HepG2 (cell line): ENCODE data around the gene TFEB. TPM values are rescaled to one million over a fixed set of nuclear protein-coding genes. Genes with fewer than 3 reads are reported as not detected.

Experiments
- AHR ChIP-seq: IDR thresholded peaks from 2 replicates; pipeline ENCODE4 v1.6.1; 2018; ENCODE audit warnings: missing genetic modification reagents, missing compliant biosample characterization
- CBX1 ChIP-seq: IDR thresholded peaks from one replicate; pipeline ENCODE4 v1.6.1; 2016; ENCODE audit warnings: antibody characterized with exemption, low read depth
- DRAP1 ChIP-seq: IDR thresholded peaks from 2 replicates; pipeline ENCODE4 v1.6.1; 2016; ENCODE audit warnings: missing genetic modification reagents, missing compliant biosample characterization
- GZF1 ChIP-seq: sonication (generic); formaldehyde crosslinking; IDR thresholded peaks from 2 replicates; pipeline ENCODE4 v1.5.1; 2020; ENCODE audit warnings: mild to moderate bottlenecking, missing genetic modification reagents
- HIVEP1 ChIP-seq: sonication (generic); formaldehyde crosslinking; IDR thresholded peaks from 2 replicates; pipeline ENCODE4 v1.4.0; 2020; ENCODE audit warnings: mild to moderate bottlenecking, missing genetic modification reagents
- KLF15 ChIP-seq: sonication (generic); formaldehyde crosslinking; IDR thresholded peaks from 2 replicates; pipeline ENCODE4 v1.8.1; 2023; ENCODE audit warnings: borderline replicate concordance, mild to moderate bottlenecking, inconsistent platforms, missing genetic modification reagents, mixed read lengths
- LCORL ChIP-seq, 2 experiments: fragments of 450-650 bp in 1 of 2; sonication (generic) in 1 of 2; formaldehyde crosslinking in 1 of 2; IDR thresholded peaks; 2 replicates each; pipeline versions ENCODE4 v1.5.0 to v1.6.1; 2017 to 2020; ENCODE audit warnings: antibody characterized with exemption in 1 of 2, missing genetic modification reagents in 1 of 2
- PRDM4 ChIP-seq: sonication (generic); formaldehyde crosslinking; IDR thresholded peaks from 2 replicates; pipeline ENCODE4 v1.9.0; 2021; ENCODE audit warnings: missing genetic modification reagents, borderline replicate concordance
- PRMT3 ChIP-seq: sonication (generic); formaldehyde crosslinking; IDR thresholded peaks from 2 replicates; pipeline ENCODE4 v1.8.1; 2022; ENCODE audit warnings: low read depth, mild to moderate bottlenecking, moderate library complexity, missing genetic modification reagents, borderline replicate concordance
- RFX3 ChIP-seq: IDR thresholded peaks from 2 replicates; pipeline ENCODE4 v1.6.1; 2016; ENCODE audit warnings: missing biosample characterization, missing genetic modification reagents
- SP2 ChIP-seq: sonication (generic); formaldehyde crosslinking; IDR thresholded peaks from 2 replicates; pipeline ENCODE4 v1.5.1; 2020; ENCODE audit warnings: mild to moderate bottlenecking, missing genetic modification reagents
- SRY ChIP-seq: sonication (generic); formaldehyde crosslinking; IDR thresholded peaks from 2 replicates; pipeline ENCODE4 v1.8.0; 2022; ENCODE audit warnings: mild to moderate bottlenecking, missing genetic modification reagents
- ZBTB38 ChIP-seq: sonication (generic); formaldehyde crosslinking; IDR thresholded peaks from 2 replicates; pipeline ENCODE4 v1.5.1; 2020; ENCODE audit warnings: mild to moderate bottlenecking, missing genetic modification reagents
- ZMYM3 ChIP-seq: sonication (generic); formaldehyde crosslinking; IDR thresholded peaks from 2 replicates; pipeline ENCODE4 v1.5.1; 2020; ENCODE audit warnings: mild to moderate bottlenecking, missing genetic modification reagents
- ZNF264 ChIP-seq: sonication (generic); formaldehyde crosslinking; IDR thresholded peaks from 2 replicates; pipeline ENCODE4 v1.4.0; 2020; ENCODE audit warnings: missing genetic modification reagents
- ZNF275 ChIP-seq: sonication (generic); formaldehyde crosslinking; IDR thresholded peaks from 2 replicates; pipeline ENCODE4 v1.8.0; 2022; ENCODE audit warnings: missing genetic modification reagents, mild to moderate bottlenecking, inconsistent platforms, borderline replicate concordance
- ZNF30 ChIP-seq: sonication (generic); formaldehyde crosslinking; IDR thresholded peaks from 2 replicates; pipeline ENCODE4 v1.5.0; 2020; ENCODE audit warnings: mild to moderate bottlenecking, missing genetic modification reagents
- ZNF414 ChIP-seq: sonication (generic); formaldehyde crosslinking; IDR thresholded peaks from 2 replicates; pipeline ENCODE4 v1.5.0; 2020; ENCODE audit warnings: missing genetic modification reagents
- ZNF761 ChIP-seq: sonication (generic); formaldehyde crosslinking; conservative IDR thresholded peaks from 2 replicates; pipeline ENCODE4 v1.4.0; 2020; ENCODE audit warnings: mild to moderate bottlenecking, missing genetic modification reagents
- ZNF839 ChIP-seq: sonication (generic); formaldehyde crosslinking; IDR thresholded peaks from 2 replicates; pipeline ENCODE4 v1.4.0; 2020; ENCODE audit warnings: missing genetic modification reagents, mild to moderate bottlenecking, borderline replicate concordance
- polyA plus RNA-seq, 8 experiments: library from polyadenylated mRNA; depleted of rRNA in 3 of 8; stranded (reverse) in 7 of 8; unstranded in 1 of 8; fragments of >200 nt; fragmentation: Illumina TruSeq in 4 of 8; extraction: Trizol in 4 of 8; gene quantifications; 2 replicates each; pipeline versions ENCODE4 v1.2.1 to v1.2.3, GENCODE V29; 2011 to 2016; ENCODE audit warnings: low read depth in 4 of 8, missing spikeins in 1 of 8, mixed read lengths in 1 of 8; ENCODE audit not compliant: insufficient read depth in 1 of 8
- total RNA-seq, 5 experiments: library from RNA; depleted of rRNA; stranded (reverse); fragments of >200 nt; fragmentation: Illumina TruSeq; extraction: Trizol; gene quantifications; 2 replicates each; pipeline ENCODE4 v1.2.3, GENCODE V29; 2016; ENCODE audit warnings: low read depth in 1 of 5
- TF ChIP-seq, protein P1 (sequence below): sonication (generic); formaldehyde crosslinking; IDR thresholded peaks from 2 replicates; pipeline ENCODE4 v1.8.0; 2023; ENCODE audit warnings: mild to moderate bottlenecking, missing genetic modification reagents
- TF ChIP-seq, protein P2 (sequence below): sonication (generic); formaldehyde crosslinking; IDR thresholded peaks from 2 replicates; pipeline ENCODE4 v1.8.0; 2022; ENCODE audit warnings: mild to moderate bottlenecking, missing genetic modification reagents, moderate library complexity

Gene TFEB
- total and polyA plus RNA-seq, 2 of the 13 experiments (the other 11 are each of a cell fraction or from before 2014, with no cell fraction given), result 13.3 to 18.7 TPM

GRCh38 chr6:41733707-41734665 is 1.4 kb downstream of the TFEB start (continued):
- TF ChIP-seq GZF1 (0 out of 2 replicates have a peak, but pooled peaks have one; percentile 89), LCORL (IDR thresholded peaks at IDR 0.05) (no peak), LCORL (CRISPR knock-in tag; IDR thresholded peaks at IDR 0.05) (peak; percentile 42; the same call in 1 of the 2 replicates), KLF15 (no peak), ZNF264 (CRISPR knock-in tag) (no peak), SRY (CRISPR knock-in tag) (no peak), CBX1 (peak; percentile 25), ZNF761 (no peak), ZBTB38 (peak; percentile 37; the same call in 1 of the 2 replicates), ZNF414 (no peak), ZNF275 (CRISPR knock-in tag) (peak; percentile 81; the same call in 1 of the 2 replicates), DRAP1 (CRISPR knock-in tag) (peak; percentile 60; the same call in 1 of the 2 replicates), ZNF30 (CRISPR knock-in tag) (no peak), ZMYM3 (no peak; the same call in 1 of the 2 replicates), ZNF839 (no peak), RFX3 (CRISPR knock-in tag) (no peak), PRDM4 (no peak), PRMT3 (CRISPR knock-in tag) (no peak), SP2 (CRISPR knock-in tag) (no peak), HIVEP1 (0 out of 2 replicates have a peak, but pooled peaks have one; percentile 24), AHR (CRISPR knock-in tag) (no peak)
- TF ChIP-seq, protein P1, sequence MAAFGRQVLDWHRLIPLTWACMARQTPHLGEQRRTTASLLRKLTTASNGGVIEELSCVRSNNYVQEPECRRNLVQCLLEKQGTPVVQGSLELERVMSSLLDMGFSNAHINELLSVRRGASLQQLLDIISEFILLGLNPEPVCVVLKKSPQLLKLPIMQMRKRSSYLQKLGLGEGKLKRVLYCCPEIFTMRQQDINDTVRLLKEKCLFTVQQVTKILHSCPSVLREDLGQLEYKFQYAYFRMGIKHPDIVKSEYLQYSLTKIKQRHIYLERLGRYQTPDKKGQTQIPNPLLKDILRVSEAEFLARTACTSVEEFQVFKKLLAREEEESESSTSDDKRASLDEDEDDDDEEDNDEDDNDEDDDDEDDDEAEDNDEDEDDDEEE, result peak; percentile 73; the same call in 1 of the 2 replicates
- TF ChIP-seq, protein P2, sequence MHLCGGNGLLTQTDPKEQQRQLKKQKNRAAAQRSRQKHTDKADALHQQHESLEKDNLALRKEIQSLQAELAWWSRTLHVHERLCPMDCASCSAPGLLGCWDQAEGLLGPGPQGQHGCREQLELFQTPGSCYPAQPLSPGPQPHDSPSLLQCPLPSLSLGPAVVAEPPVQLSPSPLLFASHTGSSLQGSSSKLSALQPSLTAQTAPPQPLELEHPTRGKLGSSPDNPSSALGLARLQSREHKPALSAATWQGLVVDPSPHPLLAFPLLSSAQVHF, result 0 out of 2 replicates have a peak, but pooled peaks have one; percentile 23
